ENCODE results near the gene TXNL4B. TPM values are rescaled to one million over a fixed set of nuclear protein-coding genes. Genes with fewer than 3 reads are reported as not detected.
"Not testable (repeated sequence)": the region's sequence is repeated elsewhere in the genome, so short reads cannot be mapped to it uniquely, and the experiment has no call there.

The TXNL4B gene
- total and polyA plus RNA-seq, 2 donors from 2014 or later = 11.9 to 16.1 TPM

DNA sequence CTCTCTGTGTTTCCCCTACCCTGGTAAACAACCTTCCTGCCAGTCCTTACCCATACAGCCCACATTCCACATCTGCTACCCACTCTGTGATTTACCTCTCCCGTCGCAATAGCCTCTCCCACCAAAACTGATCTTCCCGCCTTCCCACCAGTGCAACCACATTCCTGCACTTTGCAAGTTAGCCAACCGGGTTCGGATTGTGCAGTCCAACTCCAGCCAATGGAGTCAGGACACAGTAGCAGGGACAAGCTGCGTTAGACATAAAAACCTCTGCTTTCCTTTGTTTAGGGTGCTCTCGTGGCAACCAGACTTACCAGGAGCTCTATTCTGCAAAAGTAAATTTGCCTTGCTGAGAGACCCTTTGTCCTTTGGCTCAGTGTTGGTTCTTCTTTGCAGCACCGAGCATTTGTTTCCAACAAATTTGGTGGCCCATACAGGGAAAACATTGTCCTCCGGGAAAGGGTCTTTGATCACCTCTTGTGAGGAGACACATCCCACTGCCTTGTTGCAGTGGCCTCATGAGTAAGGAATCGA is 29.0 kb downstream of the TXNL4B start:
- FAIRE-seq (no peak), DNase-seq (no peak)
- no peak overlapping the region for H3K27ac ChIP-seq (ENCODE audit: low read depth in 2 of 2, low read length in 2 of 2)
- no peaks in the 10 kb centered on the region for H3K4me1 ChIP-seq (ENCODE audit: control insufficient read depth in 2 of 3, insufficient read depth in 2 of 3, low read depth in 1 of 3, low read length in 3 of 3)
- no peak overlapping the region for H3K4me3 ChIP-seq (ENCODE audit: low read length in 3 of 3)
- no peaks in the 10 kb centered on the region for H3K27me3 ChIP-seq (ENCODE audit: control insufficient read depth, insufficient read depth, low read length)
- no peaks in the 10 kb centered on the region for H3K9me3 ChIP-seq (ENCODE audit: control insufficient read depth in 2 of 3, insufficient read depth in 1 of 3, low read length in 3 of 3)
- TF ChIP-seq, protein P1, sequence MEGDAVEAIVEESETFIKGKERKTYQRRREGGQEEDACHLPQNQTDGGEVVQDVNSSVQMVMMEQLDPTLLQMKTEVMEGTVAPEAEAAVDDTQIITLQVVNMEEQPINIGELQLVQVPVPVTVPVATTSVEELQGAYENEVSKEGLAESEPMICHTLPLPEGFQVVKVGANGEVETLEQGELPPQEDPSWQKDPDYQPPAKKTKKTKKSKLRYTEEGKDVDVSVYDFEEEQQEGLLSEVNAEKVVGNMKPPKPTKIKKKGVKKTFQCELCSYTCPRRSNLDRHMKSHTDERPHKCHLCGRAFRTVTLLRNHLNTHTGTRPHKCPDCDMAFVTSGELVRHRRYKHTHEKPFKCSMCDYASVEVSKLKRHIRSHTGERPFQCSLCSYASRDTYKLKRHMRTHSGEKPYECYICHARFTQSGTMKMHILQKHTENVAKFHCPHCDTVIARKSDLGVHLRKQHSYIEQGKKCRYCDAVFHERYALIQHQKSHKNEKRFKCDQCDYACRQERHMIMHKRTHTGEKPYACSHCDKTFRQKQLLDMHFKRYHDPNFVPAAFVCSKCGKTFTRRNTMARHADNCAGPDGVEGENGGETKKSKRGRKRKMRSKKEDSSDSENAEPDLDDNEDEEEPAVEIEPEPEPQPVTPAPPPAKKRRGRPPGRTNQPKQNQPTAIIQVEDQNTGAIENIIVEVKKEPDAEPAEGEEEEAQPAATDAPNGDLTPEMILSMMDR (IDR thresholded peaks at IDR 0.05; ENCODE audit: borderline replicate concordance, extremely low read depth, insufficient read depth) = no peak
- no peak overlapping the region for H3K9ac ChIP-seq (ENCODE audit: low read length in 3 of 3)
- intact Hi-C loops (cut with DNase I) = no loop called here
- H3K36me3 ChIP-seq (ENCODE audit: control insufficient read depth in 2 of 3, insufficient read depth in 3 of 3, low read length in 3 of 3) = peaks cover 0 to 2% (median 0%) of the 10 kb centered on the region in 3 donors

DNA sequence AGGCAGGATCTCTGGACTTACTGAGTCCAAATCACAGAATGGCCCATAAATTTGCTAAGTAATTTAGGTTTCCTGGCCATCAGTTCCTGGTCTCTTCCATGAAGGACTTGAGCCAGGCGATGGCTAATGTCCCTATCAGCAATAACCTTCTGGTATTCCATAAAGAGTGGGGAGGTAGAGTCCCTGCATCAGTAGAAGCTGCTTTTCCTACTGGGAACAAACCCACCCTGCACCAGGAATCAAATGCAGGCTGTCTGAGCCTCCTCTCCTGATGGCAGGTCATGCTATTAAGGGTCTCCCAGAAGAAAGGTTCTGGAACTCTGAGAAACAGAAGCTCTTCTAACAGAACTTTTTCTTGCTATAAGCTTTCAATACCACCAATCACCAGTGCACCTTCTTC is 31.9 kb downstream of the TXNL4B start:
- intact Hi-C loops (cut with DNase I) = no loop called here
- no peak for DNase-seq
- Histone ChIP-seq H3K9ac (ENCODE audit: low read length in 3 of 3) (no peak overlapping the region), H3K9me3 (ENCODE audit: control insufficient read depth in 2 of 3, insufficient read depth in 1 of 3, low read length in 3 of 3) (no peaks in the 10 kb centered on the region), H3K36me3 (ENCODE audit: control insufficient read depth in 2 of 3, insufficient read depth in 3 of 3, low read length in 3 of 3) (peaks cover 0 to 2% (median 0%) of the 10 kb centered on the region in 3 donors), H3K27me3 (ENCODE audit: control insufficient read depth, insufficient read depth, low read length) (no peaks in the 10 kb centered on the region), H3K4me1 (ENCODE audit: control insufficient read depth in 2 of 3, insufficient read depth in 2 of 3, low read depth in 1 of 3, low read length in 3 of 3) (no peaks in the 10 kb centered on the region), H3K27ac (ENCODE audit: low read depth in 2 of 2, low read length in 2 of 2) (no peak overlapping the region), H3K4me3 (ENCODE audit: low read length in 3 of 3) (no peak overlapping the region)
- no peak for FAIRE-seq
- TF ChIP-seq, protein P1 (IDR thresholded peaks at IDR 0.05; ENCODE audit: borderline replicate concordance, extremely low read depth, insufficient read depth) = no peak

DNA sequence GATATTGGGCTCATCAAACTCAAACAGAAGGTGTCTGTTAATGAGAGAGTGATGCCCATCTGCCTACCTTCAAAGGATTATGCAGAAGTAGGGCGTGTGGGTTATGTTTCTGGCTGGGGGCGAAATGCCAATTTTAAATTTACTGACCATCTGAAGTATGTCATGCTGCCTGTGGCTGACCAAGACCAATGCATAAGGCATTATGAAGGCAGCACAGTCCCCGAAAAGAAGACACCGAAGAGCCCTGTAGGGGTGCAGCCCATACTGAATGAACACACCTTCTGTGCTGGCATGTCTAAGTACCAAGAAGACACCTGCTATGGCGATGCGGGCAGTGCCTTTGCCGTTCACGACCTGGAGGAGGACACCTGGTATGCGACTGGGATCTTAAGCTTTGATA is 33.0 kb downstream of the TXNL4B start:
- H3K36me3 ChIP-seq (ENCODE audit: control insufficient read depth in 2 of 3, insufficient read depth in 3 of 3, low read length in 3 of 3) = peaks cover 0 to 2% (median 0%) of the 10 kb centered on the region in 3 donors
- no peaks in the 10 kb centered on the region for H3K4me1 ChIP-seq (ENCODE audit: control insufficient read depth in 2 of 3, insufficient read depth in 2 of 3, low read depth in 1 of 3, low read length in 3 of 3)
- no peaks in the 10 kb centered on the region for H3K9me3 ChIP-seq (ENCODE audit: control insufficient read depth in 2 of 3, insufficient read depth in 1 of 3, low read length in 3 of 3)
- H3K27me3 ChIP-seq (ENCODE audit: control insufficient read depth, insufficient read depth, low read length) = no peaks in the 10 kb centered on the region
- TF ChIP-seq, protein P1 (IDR thresholded peaks at IDR 0.05; ENCODE audit: borderline replicate concordance, extremely low read depth, insufficient read depth) = no peak
- DNase-seq = no peak
- no peak for FAIRE-seq
- no peak overlapping the region for H3K27ac ChIP-seq (ENCODE audit: low read depth in 2 of 2, low read length in 2 of 2)
- intact Hi-C loops (cut with DNase I) = no loop called here
- no peak overlapping the region for H3K9ac ChIP-seq (ENCODE audit: low read length in 3 of 3)
- H3K4me3 ChIP-seq (ENCODE audit: low read length in 3 of 3) = no peak overlapping the region

DNA sequence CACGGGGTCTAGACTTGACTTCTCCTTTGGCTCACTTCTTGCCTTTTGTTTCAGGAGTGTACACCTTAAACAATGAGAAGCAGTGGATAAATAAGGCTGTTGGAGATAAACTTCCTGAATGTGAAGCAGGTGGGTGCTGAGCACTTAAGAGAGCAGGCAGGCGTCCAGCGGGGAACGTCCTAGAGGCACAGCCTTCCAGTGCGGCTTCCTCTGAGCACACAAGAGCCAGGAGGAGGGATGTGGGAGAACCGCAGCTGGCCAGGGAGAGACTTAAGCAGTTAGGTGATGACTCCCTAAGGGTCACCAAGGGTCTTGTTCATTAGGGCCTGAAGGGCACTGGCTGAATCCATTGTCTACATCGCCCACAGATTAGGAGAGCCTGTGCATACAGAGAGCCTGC is 34.4 kb downstream of the TXNL4B start:
- H3K36me3 ChIP-seq (ENCODE audit: control insufficient read depth in 2 of 3, insufficient read depth in 3 of 3, low read length in 3 of 3); FAIRE-seq; H3K9me3 ChIP-seq (ENCODE audit: control insufficient read depth in 2 of 3, insufficient read depth in 1 of 3, low read length in 3 of 3); H3K4me3 ChIP-seq (ENCODE audit: low read length in 3 of 3); H3K9ac ChIP-seq (ENCODE audit: low read length in 3 of 3); DNase-seq; H3K4me1 ChIP-seq (ENCODE audit: control insufficient read depth in 2 of 3, insufficient read depth in 2 of 3, low read depth in 1 of 3, low read length in 3 of 3); H3K27ac ChIP-seq (ENCODE audit: low read depth in 2 of 2, low read length in 2 of 2); intact Hi-C loops (cut with DNase I); H3K27me3 ChIP-seq (ENCODE audit: control insufficient read depth, insufficient read depth, low read length): not testable (repeated sequence)

DNA sequence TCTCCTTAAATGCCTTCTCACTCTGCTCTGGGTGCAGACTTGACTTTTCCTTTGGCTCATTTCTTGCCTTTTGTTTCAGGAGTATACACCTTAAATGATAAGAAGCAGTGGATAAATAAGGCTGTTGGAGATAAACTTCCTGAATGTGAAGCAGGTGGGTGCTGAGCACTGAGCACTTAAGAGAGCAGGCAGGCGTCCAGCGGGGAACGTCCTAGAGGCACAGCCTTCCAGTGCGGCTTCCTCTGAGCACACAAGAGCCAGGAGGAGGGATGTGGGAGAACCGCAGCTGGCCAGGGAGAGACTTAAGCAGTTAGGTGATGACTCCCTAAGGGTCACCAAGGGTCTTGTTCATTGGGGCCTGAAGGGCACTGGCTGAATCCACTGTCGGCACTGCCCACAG is 36.1 kb downstream of the TXNL4B start:
- H3K27me3 ChIP-seq (ENCODE audit: control insufficient read depth, insufficient read depth, low read length); H3K4me3 ChIP-seq (ENCODE audit: low read length in 3 of 3); intact Hi-C loops (cut with DNase I); H3K9me3 ChIP-seq (ENCODE audit: control insufficient read depth in 2 of 3, insufficient read depth in 1 of 3, low read length in 3 of 3); H3K4me1 ChIP-seq (ENCODE audit: control insufficient read depth in 2 of 3, insufficient read depth in 2 of 3, low read depth in 1 of 3, low read length in 3 of 3); H3K36me3 ChIP-seq (ENCODE audit: control insufficient read depth in 2 of 3, insufficient read depth in 3 of 3, low read length in 3 of 3); DNase-seq; H3K9ac ChIP-seq (ENCODE audit: low read length in 3 of 3); FAIRE-seq; H3K27ac ChIP-seq (ENCODE audit: low read depth in 2 of 2, low read length in 2 of 2): not testable (repeated sequence)
